Suprapubic skin (tissue), 4 donors: ENCODE measurements around the gene SF3A1.

Experiments
- CTCF ChIP-seq, 2 donors: fragments of 200-600 bp in 1 of 2; fragments of 450-650 bp in 1 of 2; sonication (generic) in 1 of 2; IDR thresholded peaks; one replicate each; pipeline ENCODE4 v1.5.1; 2016 to 2019; ENCODE audit warnings: antibody characterized with exemption in 2 of 2, mild to moderate bottlenecking in 1 of 2, moderate library complexity in 1 of 2
- POLR2A ChIP-seq, 2 donors: fragments of 450-650 bp; IDR thresholded peaks; one replicate each; pipeline ENCODE4 v1.6.1; 2017; ENCODE audit warnings: antibody characterized with exemption in 2 of 2, mild to moderate bottlenecking in 2 of 2, moderate library complexity in 2 of 2
- POLR2AphosphoS5 ChIP-seq, 3 donors: sonication (generic); formaldehyde crosslinking; IDR thresholded peaks; one replicate each; pipeline ENCODE4 v1.6.1; 2017; ENCODE audit warnings: antibody characterized with exemption in 3 of 3

- peak; percentile 89 to 95 (median 94) for TF ChIP-seq POLR2AphosphoS5 (IDR thresholded peaks at IDR 0.05)
- TF ChIP-seq POLR2A (IDR thresholded peaks at IDR 0.05): peak; percentile 89 to 91
- TF ChIP-seq CTCF (IDR thresholded peaks at IDR 0.05): no peak
Measured at GRCh38 chr22:30356449-30357235, at the start of gene SF3A1, which contains the start of gene CCDC157.
